Measurements from ENCODE around the gene IPMK. TPM values are rescaled to one million over a fixed set of nuclear protein-coding genes. Genes with fewer than 3 reads are reported as not detected.

The IPMK gene
- total RNA-seq, 1 experiment from 2014 or later, result 5.5 TPM

- no peaks in the 10 kb centered on the region for H4K20me1 ChIP-seq (ENCODE audit: insufficient read depth)
- BruUV-seq (replicated peaks), result no TSS peak
- no peak overlapping the region for H3K4me2 ChIP-seq (ENCODE audit: low read length)
- TF ChIP-seq EGR1 (IDR thresholded peaks at IDR 0.05; ENCODE audit: low read depth) (no peak), CBX3 (IDR thresholded peaks at IDR 0.05; ENCODE audit: low read depth) (no peak), EZH2phosphoT487 (IDR thresholded peaks at IDR 0.05; ENCODE audit: borderline replicate concordance) (no peak), SIN3A (IDR thresholded peaks at IDR 0.05; ENCODE audit: low read depth) (no peak), ZFX (IDR thresholded peaks at IDR 0.05) (no peak), POLR2A (IDR thresholded peaks at IDR 0.05; ENCODE audit: borderline replicate concordance, extremely low read depth, insufficient read depth, insufficient read length) (no peak), CEBPB (IDR thresholded peaks at IDR 0.05; ENCODE audit: low read depth) (no peak), ZNF274 (IDR thresholded peaks at IDR 0.05; ENCODE audit: low read depth, low read length) (no peak), EZH2 (IDR thresholded peaks at IDR 0.05) (no peak), RAD21 (IDR thresholded peaks at IDR 0.05; ENCODE audit: low read depth) (no peak), SRF (IDR thresholded peaks at IDR 0.05; ENCODE audit: low read depth) (no peak), JUND (IDR thresholded peaks at IDR 0.05) (no peak), CTCF (IDR thresholded peaks at IDR 0.05 in 2 of 3, conservative IDR thresholded peaks at IDR 0.05 in 1 of 3; ENCODE audit: borderline replicate concordance in 1 of 3, insufficient read depth in 1 of 3, low read depth in 2 of 3, low read length in 2 of 3) (no peak), FOSL1 (IDR thresholded peaks at IDR 0.05; ENCODE audit: low read depth) (no peak), ZBTB33 (IDR thresholded peaks at IDR 0.05; ENCODE audit: extremely low read depth, insufficient replicate concordance, low read length) (no peak), TCF7L2 (IDR thresholded peaks at IDR 0.05; ENCODE audit: borderline replicate concordance, extremely low read depth, insufficient read depth, insufficient read length) (no peak), MAX (IDR thresholded peaks at IDR 0.05) (no peak), POLR2AphosphoS5 (IDR thresholded peaks at IDR 0.05; ENCODE audit: low read depth, low read length) (no peak)
- TF ChIP-seq, protein P1, sequence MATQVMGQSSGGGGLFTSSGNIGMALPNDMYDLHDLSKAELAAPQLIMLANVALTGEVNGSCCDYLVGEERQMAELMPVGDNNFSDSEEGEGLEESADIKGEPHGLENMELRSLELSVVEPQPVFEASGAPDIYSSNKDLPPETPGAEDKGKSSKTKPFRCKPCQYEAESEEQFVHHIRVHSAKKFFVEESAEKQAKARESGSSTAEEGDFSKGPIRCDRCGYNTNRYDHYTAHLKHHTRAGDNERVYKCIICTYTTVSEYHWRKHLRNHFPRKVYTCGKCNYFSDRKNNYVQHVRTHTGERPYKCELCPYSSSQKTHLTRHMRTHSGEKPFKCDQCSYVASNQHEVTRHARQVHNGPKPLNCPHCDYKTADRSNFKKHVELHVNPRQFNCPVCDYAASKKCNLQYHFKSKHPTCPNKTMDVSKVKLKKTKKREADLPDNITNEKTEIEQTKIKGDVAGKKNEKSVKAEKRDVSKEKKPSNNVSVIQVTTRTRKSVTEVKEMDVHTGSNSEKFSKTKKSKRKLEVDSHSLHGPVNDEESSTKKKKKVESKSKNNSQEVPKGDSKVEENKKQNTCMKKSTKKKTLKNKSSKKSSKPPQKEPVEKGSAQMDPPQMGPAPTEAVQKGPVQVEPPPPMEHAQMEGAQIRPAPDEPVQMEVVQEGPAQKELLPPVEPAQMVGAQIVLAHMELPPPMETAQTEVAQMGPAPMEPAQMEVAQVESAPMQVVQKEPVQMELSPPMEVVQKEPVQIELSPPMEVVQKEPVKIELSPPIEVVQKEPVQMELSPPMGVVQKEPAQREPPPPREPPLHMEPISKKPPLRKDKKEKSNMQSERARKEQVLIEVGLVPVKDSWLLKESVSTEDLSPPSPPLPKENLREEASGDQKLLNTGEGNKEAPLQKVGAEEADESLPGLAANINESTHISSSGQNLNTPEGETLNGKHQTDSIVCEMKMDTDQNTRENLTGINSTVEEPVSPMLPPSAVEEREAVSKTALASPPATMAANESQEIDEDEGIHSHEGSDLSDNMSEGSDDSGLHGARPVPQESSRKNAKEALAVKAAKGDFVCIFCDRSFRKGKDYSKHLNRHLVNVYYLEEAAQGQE (IDR thresholded peaks at IDR 0.05; ENCODE audit: low read depth), result no peak
- DNase-seq (ENCODE audit: low read depth, low spot score) (no peak), ATAC-seq (no peak)
- H2AFZ ChIP-seq (ENCODE audit: low read depth, low read length, poor library complexity, severe bottlenecking), result no peak overlapping the region
- no peaks in the 10 kb centered on the region; a peak in 1 of 4 replicates for H3K4me1 ChIP-seq (ENCODE audit: control insufficient read depth in 1 of 2, insufficient read depth in 2 of 2, low read length in 2 of 2)
- intact Hi-C loops (cut with micrococcal nuclease), result no loop called here
- ChIA-PET POLR2A (no interaction called here), RAD21 (ENCODE audit: low non-redundant PET in 1 of 2, low total read pairs in 2 of 2, uncharacterized antibody in 2 of 2, unreplicated experiment in 2 of 2) (no interaction called here), CTCF (no interaction called here)
- no peaks in the 10 kb centered on the region for H3K36me3 ChIP-seq (ENCODE audit: control insufficient read depth in 1 of 2, insufficient read depth in 2 of 2, low read length in 2 of 2)
- H3K4me3 ChIP-seq (replicated peaks in 1 of 2; ENCODE audit: low read depth in 1 of 2, low read length in 2 of 2), result no peak overlapping the region
- no peak overlapping the region for H3K9ac ChIP-seq (ENCODE audit: low read length)
- no peak overlapping the region for H3K27ac ChIP-seq (ENCODE audit: low read depth, low read length)
- H3K9me3 ChIP-seq (ENCODE audit: control insufficient read depth in 1 of 2, insufficient read depth in 1 of 2, low read depth in 1 of 2, low read length in 2 of 2), result no peaks in the 10 kb centered on the region
- no peaks in the 10 kb centered on the region for H3K27me3 ChIP-seq (ENCODE audit: insufficient read depth, low read length)
- H3K79me2 ChIP-seq (ENCODE audit: insufficient read depth, low read length), result no peaks in the 10 kb centered on the region
- H3K9me2 ChIP-seq (ENCODE audit: insufficient read depth), result no peaks in the 10 kb centered on the region
Measured at GRCh38 chr10:58184120-58184670, 83.5 kb downstream of the IPMK start.

Measured in HCT116 (cell line).